CD4-positive, alpha-beta T cell treated with Interferon gamma for 1 hour (primary cell): ENCODE data around the gene PRKAR1B.
A peak's percentile ranks its signal among the peaks of the same experiment; 100 is the strongest.
"Not testable (repeated sequence)": the region's sequence is repeated elsewhere in the genome, so short reads cannot be mapped to it uniquely, and the experiment has no call there.

Source experiments
- DNase-seq: peaks from one replicate; pipeline ENCODE4 v3.0.0-alpha.2; 2020

Gene PRKAR1B

GRCh38 chr7:618539-619367 lies 108.3 kb downstream of the PRKAR1B start:
- peak; percentile 78 for DNase-seq

- no peak for DNase-seq
Measured at GRCh38 chr7:617614-618538, 109.2 kb downstream of the PRKAR1B start.

- DNase-seq, result no peak
Measured at GRCh38 chr7:613442-614140, 113.5 kb downstream of the PRKAR1B start.

- DNase-seq, result not testable (repeated sequence)
Measured at GRCh38 chr7:611837-612236, 115.2 kb downstream of the PRKAR1B start.

- DNase-seq, result no peak
Measured at GRCh38 chr7:611281-611810, 115.7 kb downstream of the PRKAR1B start.

GRCh38 chr7:610531-611280 lies 116.4 kb downstream of the PRKAR1B start:
- peak; percentile 55 for DNase-seq

GRCh38 chr7:610141-610530 lies 116.9 kb downstream of the PRKAR1B start:
- DNase-seq, result no peak

- no peak for DNase-seq
Measured at GRCh38 chr7:609365-609764, 117.7 kb downstream of the PRKAR1B start.

GRCh38 chr7:608954-609353 lies 118.1 kb downstream of the PRKAR1B start:
- DNase-seq, result no peak

GRCh38 chr7:608361-608760 lies 118.7 kb downstream of the PRKAR1B start:
- no peak for DNase-seq

- peak; percentile 38 for DNase-seq
Measured at GRCh38 chr7:607938-608337, 119.1 kb downstream of the PRKAR1B start.

GRCh38 chr7:605661-606450 lies 121.2 kb downstream of the PRKAR1B start:
- DNase-seq, result no peak

- DNase-seq, result no peak
Measured at GRCh38 chr7:604884-605531, 122.1 kb downstream of the PRKAR1B start.

GRCh38 chr7:604001-604883 lies 122.8 kb downstream of the PRKAR1B start:
- peak; percentile 94 for DNase-seq

GRCh38 chr7:603152-603951 lies 123.7 kb downstream of the PRKAR1B start:
- peak; percentile 81 for DNase-seq

- DNase-seq, result peak; percentile 45
Measured at GRCh38 chr7:602341-603141, 124.5 kb downstream of the PRKAR1B start.

GRCh38 chr7:601595-602340 lies 125.3 kb downstream of the PRKAR1B start:
- DNase-seq, result peak; percentile 84
